Left cardiac atrium (tissue), 4 donors: ENCODE measurements around the gene TRIOBP. TPM values are rescaled to one million over a fixed set of nuclear protein-coding genes. Genes with fewer than 3 reads are reported as not detected.
"Not testable (repeated sequence)": the region's sequence is repeated elsewhere in the genome, so short reads cannot be mapped to it uniquely, and the experiment has no call there.

Source experiments
- ATAC-seq, 2 donors: fragments of 200-7000 bp; cut with Tn5 transposase; one replicate each; pipeline ENCODE4 v1.9.1; 2020; ENCODE audit warnings: mild to moderate bottlenecking in 2 of 2, moderate library complexity in 2 of 2
- DNase-seq: peaks from one replicate; pipeline ENCODE4 v3.0.0-alpha.2; 2020
- intact Hi-C, 2 donors: fragments of 100-400 bp; cut with DNase I; formaldehyde crosslinking; loops; one replicate each; pipeline versions ENCODE4 v1.14.1 to v1.15.1; 2022 to 2023
- total RNA-seq, 2 donors: library from RNA; stranded (reverse); fragmentation: NEBNext Ultra II Directional; extraction: Animal tissue kit (Norgen Biotek cat#: 25700); gene quantifications; one replicate each; pipeline ENCODE4 v1.2.1, GENCODE V29; 2021
- donor health status: DM: no; HTN: yes; CAD: no.
- donor health status: DM: no; HTN: yes; CAD: no; lungs with severe emphysema.
- donor health status: DM: yes; HTN: yes; CAD: no.
- donor health status: Dilated cardiomyopathy.

TRIOBP gene
- total RNA-seq, 2 donors from 2014 or later: 83.5 to 118 TPM

DNA sequence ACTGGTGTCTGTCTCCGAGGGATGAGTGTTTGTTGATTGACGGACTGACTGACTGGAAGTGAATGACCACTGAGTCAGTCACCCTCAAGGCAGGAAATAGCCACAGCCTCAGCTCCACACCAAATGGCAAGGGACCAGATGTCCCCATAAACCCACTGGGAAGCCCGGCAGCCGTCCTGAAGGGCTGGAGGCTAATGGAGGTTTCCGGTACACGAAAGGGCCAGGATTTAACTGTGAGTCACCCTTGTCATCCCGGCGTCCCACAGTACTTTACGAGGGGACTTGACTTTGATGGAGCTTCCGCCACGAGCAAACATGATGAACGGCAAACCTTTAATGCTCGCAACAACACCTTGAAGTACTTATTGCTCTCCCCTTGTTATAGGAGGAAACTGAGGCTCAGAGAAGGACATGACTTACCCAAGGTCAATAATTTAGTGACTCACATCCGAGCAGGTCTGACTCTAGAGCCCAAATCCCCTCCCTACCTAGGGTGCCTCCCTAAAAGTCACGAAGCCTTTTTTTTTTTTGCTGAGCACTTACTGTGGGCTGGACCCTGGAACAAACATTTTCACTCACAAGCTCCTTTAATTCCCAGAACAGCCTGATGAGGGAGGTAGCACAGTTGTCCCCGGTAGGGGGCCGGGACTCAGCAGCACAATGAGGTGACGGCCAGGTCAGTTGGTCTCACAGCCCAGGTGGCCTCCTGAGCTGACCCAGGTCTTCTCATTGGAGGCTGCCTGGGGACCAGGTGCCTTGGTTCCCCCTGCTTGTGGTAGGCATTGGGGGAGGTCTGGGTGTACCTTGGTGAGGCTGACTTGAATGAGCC, 85.7 kb downstream of the TRIOBP start:
- no peak for ATAC-seq
- intact Hi-C loops: no loop called here
- DNase-seq: no peak

DNA sequence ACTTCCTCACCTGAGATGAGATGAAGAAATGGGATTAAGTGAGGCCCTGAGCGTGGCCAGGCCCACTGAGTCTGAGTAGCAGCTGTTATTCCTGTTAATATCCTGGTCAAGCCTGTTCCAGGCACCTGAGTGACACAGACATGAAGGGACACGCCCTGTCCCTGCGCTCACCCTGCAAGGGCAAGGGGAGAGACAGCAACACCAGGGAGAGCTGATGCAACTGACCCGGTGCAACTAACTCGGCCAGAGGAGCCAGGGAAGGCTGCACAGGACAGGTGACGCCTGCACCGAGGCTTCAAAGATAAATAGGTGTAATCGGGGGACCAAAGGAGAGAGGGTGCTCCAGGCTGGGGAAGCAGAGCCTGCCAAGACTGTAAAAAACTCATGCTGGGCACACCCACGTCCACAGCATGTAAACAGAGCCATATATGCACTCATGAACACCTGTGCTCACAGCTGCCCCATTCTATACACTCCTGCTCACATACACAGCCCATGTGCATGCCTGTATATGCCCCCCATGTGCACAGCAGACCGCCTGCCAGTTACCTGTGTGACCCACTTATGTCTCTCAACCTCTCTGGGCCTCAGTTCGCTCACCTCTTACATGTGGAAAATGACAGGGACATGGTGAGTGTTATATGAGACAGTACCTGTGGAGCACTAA, 88.1 kb downstream of the TRIOBP start:
- ATAC-seq (no peak), DNase-seq (no peak)
- intact Hi-C loops: no loop called here

DNA sequence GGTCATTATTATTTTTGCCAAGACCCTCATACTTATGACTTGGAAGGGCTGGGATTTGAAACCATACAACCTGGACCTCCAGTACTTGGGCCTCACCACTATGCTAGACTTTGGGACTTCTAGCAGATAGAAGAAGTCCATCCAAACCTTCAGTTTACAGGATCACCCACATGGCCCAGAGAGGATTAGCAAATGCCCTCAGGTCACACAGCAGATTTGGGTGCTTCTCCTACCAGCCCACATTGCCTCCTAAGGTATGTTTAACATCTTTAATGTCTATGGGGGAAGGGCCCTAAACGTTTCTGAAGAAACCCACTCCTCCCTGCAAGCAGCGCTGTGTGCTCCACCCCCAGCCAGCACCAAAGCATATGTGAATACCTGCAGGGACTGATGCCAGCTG, 93.4 kb downstream of the TRIOBP start:
- DNase-seq (no peak), ATAC-seq (no peak)
- intact Hi-C loops: loop anchor here (10.0 kb wide), 2 partner anchors 85 to 145 kb away; no protein-coding TSS in a partner anchor

DNA sequence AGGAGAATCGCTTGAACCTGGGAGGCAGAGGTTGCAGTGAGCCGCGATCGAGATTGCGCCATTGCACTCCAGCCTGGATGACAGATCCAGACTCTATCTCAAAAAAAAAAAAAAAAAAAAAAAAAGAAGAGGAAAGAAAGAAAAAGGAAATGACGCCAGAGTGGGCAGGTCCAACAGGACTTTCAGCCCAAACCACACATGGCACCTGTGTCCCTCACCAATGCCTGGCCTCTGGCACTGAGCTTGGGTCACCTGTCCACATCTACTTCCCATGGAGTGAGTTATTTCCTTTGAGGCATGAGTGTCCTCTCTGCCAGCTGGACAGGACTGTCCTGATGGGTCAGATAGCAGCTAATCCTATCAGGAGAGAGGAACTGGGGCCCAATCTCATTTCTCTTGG, 95.6 kb downstream of the TRIOBP start:
- intact Hi-C loops: loop anchor here (10.0 kb wide), 2 partner anchors 88 to 148 kb away; no protein-coding TSS in a partner anchor
- ATAC-seq (no peak), DNase-seq (no peak)

DNA sequence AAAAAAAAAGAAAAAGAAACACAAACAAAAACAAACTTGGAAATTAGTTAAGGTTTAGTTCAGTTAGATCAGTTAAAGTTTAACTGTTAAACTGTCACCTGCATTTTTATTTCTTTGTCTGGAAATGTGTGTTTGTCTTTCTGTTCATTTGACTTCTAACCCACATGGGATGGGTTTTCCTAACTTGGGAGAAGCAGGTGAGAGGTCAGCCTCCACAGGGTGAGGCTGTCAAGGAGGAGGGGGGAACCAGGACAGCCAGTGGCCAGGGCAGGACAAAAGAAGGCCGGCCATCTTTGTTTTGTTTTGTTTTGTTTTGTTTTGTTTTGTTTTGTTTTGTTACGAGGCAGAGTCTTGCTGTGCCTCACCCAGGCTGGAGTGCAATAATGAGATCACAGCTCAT, 97.5 kb downstream of the TRIOBP start:
- no peak for ATAC-seq

DNA sequence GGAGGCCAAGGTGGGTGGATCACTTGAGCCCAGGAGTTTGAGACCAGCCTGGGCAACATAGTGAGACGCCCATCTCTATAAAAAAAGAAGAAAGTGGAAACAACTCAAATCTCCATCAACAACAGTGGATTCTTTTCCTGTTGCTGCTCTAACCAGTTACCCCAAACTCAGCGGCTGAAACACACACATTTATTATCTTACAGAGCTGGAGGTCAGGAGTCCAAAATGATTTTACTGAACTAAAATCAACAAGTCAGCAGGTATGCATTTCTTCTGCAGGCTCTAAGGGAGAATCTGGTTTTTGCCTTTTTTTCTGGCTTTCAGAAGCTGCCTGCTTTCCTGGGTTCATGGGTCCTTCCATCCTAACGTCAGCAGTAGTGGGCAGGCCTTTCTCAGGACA, 99.2 kb downstream of the TRIOBP start:
- DNase-seq (no peak), ATAC-seq (no peak)
- intact Hi-C loops: loop anchor here (10.0 kb wide), 2 partner anchors 91 to 151 kb away; no protein-coding TSS in a partner anchor

More for the DNA sequence above, 97.5 kb downstream of the TRIOBP start:
- intact Hi-C loops: loop anchor here (10.0 kb wide), 2 partner anchors 90 to 150 kb away; no protein-coding TSS in a partner anchor
- DNase-seq: no peak

DNA sequence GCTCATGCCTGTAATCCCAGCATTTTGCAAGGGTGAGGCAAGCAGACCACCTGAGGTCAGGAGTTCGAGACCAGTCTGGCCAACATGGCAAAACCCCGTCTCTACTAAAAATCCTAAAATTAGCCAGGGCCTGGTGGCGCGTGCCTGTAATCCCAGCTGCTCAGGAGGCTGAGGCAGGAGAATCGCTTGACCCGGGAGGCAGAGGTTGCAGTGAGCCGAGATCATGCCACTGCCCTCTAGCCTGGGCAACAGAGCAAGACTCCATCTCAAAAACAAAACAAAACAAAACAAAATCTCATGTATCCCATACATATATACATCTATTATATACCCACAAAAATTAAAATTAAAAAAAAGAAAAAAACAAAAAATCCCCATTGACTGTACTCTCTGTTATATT, 100.4 kb downstream of the TRIOBP start:
- DNase-seq, ATAC-seq: not testable (repeated sequence)
- intact Hi-C loops: loop anchor here (10.0 kb wide), 2 partner anchors 92 to 152 kb away; no protein-coding TSS in a partner anchor

DNA sequence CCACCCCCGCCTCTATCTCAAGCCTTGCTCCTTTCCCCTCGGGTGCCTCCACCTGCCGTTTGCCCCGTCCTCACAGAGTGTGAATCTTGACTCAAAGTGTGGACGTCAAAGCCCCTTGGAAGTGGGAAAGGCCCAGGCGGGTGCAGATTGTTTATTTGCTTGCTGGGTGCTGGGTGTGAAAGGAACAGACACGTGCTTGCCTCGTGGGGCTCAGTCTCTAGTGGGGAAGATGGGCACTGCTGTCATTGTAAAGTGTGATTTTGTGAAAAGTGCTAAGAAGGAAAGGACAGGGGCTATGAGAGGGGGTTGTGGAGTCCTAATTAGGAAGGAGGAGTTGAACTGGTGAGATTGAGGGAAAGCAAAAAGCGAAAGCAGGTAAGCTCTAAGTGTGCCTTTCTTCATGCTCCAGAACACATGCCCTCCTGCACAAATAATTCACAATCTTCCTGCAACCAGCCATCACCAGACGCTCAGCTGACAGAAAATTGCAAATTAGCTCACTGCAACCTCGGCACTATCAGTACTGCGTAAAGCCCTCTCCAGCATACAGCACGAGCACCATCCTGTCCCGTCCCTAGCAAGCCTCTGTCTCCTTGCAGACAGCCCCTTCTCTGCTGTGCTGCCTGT, 101.1 kb downstream of the TRIOBP start:
- ATAC-seq: no peak
- DNase-seq: no peak
- intact Hi-C loops: loop anchor here (10.0 kb wide), 2 partner anchors 93 to 153 kb away; no protein-coding TSS in a partner anchor

DNA sequence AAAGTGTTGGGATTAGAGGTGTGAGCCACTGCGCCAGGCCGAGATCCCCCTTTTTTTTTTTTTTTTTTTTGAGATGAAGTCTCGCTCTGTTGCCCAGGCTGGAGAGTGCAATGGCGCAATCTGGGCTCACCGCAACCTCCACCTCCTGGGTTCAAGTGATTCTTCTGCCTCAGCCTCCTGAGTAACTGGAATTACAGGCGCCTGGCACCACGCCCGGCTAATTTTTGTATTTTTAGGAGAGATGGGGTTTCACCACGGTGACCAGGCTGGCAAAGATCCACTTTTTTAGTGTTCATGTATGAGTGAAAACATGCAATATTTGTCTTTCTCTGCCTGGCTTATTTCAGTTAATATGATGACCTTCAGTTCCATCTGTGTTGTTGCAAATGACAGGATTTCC, 103.1 kb downstream of the TRIOBP start:
- not testable (repeated sequence) for ATAC-seq, DNase-seq
- intact Hi-C loops: loop anchor here (10.0 kb wide), 2 partner anchors 95 to 155 kb away; no protein-coding TSS in a partner anchor

DNA sequence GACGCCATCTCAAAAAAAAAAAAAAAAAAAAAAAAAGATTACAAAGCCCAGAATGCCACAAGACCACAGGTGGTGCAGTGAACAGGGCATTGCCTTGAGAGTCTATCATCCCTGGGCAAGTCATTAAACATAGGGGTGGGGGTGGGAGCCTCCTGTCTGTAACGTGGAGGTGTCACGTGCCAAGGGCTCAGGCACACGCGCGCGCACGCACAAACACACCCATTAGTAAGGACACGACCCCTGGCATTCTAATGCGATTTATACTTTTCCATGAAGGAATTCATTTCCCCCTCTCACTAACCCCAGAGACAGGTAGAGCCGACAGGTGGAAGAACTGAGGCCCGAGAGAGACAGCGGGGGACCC, 105.1 kb downstream of the TRIOBP start:
- no peak for ATAC-seq
- intact Hi-C loops: no loop called here
- no peak for DNase-seq

DNA sequence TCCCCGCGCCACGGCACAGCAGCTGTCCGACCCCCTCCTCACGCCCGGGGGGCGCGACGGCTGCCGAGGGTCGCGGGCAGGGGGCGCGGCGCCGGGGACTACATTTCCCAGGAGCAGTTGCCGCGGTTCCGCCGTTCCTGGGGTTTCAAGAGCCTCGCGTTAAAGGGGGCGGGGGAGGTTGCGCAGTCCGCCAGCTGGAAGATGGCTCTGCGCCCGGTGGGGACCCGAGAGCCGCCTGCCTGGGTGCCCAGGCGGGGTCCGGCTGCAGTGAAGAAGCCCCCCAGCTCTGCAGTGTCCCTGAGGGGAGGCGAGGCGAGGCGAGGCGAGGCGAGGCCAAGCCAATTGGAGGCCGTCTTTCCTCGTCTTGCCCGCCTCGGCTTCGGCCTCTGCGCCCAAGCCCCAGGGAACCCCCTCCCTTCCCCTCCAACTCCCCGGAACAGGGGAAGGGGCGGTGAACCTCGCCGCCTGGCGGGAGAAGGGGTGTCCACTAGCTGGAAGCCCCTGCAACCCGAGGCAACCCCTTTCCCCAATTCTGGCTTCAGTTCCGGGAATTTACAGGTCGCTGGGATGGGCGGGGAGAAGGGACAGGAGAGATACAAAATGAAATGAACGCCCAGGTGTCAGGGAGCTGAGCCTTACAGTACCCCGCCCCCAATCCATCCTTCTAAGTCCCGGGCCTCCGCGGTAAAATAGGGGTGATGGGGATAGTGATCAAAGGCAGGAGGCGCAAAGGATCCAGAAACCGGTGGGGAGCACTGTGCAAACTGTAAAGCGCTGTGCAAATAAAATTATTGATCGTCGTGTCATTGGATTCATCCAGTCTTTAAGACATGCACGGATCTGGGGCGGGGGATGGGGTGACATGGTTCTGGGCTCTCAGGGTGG, 105.7 kb downstream of the TRIOBP start:
- DNase-seq: peak; percentile 77
- ATAC-seq: peak; percentile 16 to 26
- intact Hi-C loops: no loop called here

DNA sequence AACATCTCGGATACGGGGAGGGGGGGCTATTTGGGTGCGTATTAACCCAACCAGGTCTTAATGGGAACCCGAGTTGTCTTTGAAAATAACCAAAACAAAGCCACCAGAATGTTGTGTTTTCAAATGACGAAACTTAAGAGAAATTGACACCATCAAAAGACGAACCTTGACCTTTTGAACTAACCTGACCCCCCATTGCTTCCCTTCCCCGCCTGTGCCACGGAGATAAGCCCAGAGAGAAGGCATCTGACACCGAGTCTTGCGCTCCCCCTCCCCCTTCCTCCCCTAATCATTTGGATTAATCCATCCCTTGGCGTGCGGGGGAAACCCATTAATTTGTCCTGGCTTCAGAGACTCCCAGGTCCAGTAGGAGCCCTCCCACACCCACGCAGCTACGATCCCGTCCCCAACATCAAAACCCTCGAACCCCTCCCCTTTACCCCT, 106.4 kb downstream of the TRIOBP start:
- DNase-seq: no peak
- ATAC-seq: no peak
- intact Hi-C loops: no loop called here

DNA sequence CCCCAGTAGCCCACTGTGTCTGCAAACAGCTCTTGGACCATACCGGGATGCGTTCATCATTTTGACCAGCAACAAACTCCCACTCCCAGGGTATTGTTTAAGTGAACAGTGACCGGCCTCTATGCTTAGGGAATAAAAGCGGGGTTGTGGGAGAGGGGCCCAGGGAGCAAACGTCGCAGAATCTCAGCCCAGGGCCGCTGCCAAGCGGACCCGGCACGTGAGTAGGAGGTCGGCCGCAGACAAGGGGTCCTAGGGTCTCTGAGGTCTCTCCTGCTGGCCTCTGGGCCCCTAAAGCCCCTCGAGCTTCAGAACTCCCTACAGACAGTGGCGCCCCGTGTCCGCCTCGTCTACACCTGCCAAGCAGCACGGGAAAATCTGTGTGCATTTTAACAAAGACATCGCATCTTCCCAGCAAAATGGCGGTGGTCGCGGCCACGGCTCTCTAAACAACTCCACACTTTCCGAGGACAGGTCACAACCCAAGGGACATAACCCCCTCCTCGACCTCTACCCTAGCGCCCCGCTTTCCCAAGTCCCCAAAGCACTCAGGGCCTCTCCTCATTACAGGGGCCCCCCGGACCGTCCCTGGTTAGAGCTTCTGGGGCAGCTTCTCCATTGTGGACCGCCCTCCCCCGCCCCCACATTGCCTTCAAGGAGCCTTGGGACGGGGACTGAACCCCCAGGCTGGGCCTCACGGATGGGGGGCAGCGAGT, 106.9 kb downstream of the TRIOBP start:
- ATAC-seq (no peak), DNase-seq (no peak)
- intact Hi-C loops: no loop called here

DNA sequence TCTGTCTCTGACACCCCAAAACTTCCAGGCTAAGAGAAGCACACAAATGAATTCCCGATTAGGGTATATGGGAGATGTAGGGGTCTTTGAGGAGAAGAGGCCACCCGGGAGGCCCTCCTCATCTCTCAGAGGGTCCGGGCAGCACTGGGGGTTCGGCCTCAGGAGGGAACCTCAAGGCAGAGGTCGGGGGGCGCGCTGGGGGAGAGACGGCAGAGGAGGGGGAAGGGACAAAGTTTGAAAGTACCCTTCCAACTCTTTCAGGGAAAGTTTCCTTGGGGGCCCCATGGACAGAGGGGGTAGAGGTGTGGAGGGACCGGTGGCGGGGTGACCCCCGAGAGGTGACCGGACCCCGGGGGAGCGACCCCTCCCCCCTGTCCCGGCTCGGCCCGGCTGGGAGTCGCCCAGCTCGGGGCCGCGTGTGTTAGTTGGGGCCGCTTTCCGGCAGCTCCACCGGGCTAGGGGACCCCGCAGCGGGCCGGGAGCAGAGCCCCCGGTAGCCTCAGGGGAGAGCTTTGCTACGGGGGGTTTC, 107.6 kb downstream of the TRIOBP start:
- intact Hi-C loops: no loop called here
- no peak for DNase-seq
- ATAC-seq: no peak

DNA sequence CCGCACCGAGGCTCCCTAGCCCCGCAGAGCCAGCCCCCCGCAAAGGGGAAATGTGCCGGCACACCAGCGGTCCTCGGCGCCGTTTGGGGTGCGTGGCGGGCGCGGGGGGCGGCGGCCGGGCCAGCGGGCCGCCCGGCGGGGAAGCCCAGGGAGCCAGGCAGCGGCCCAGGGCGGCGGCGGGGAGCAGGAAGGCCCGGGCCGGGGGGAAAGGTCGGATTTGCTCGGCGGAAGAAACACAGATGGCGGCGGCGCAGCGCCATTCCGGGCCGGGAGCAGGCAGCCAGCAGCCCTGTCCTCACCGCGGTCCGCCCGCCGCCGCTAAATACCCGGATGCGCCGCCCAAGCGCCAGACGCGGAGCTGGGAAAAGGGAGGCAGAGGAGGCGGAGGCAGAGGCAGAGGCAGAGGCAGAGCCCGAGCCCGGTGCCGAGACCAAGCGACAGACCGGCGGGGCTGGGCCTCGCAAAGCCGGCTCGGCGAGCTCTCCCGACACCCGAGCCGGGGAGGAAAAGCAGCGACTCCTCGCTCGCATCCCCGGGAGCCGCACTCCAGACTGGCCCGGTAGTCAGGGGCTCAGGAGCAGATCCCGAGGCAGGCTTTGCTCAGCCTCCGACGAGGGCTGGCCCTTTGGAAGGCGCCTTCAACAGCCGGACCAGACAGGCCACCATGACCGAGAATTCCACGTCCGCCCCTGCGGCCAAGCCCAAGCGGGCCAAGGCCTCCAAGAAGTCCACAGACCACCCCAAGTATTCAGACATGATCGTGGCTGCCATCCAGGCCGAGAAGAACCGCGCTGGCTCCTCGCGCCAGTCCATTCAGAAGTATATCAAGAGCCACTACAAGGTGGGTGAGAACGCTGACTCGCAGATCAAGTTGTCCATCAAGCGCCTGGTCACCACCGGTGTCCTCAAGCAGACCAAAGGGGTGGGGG, 108.3 kb downstream of the TRIOBP start:
- ATAC-seq (peak; percentile 64 to 67), DNase-seq (peak; percentile 90)
- intact Hi-C loops: no loop called here

DNA sequence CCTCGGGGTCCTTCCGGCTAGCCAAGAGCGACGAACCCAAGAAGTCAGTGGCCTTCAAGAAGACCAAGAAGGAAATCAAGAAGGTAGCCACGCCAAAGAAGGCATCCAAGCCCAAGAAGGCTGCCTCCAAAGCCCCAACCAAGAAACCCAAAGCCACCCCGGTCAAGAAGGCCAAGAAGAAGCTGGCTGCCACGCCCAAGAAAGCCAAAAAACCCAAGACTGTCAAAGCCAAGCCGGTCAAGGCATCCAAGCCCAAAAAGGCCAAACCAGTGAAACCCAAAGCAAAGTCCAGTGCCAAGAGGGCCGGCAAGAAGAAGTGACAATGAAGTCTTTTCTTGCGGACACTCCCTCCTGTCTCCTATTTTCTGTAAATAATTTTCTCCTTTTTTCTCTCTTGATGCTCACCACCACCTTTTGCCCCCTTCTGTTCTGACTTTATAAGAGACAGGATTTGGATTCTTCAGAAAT, 109.0 kb downstream of the TRIOBP start:
- DNase-seq: no peak
- intact Hi-C loops: no loop called here
- ATAC-seq: no peak
